Heart left ventricle (tissue), 16 donors: ENCODE measurements around the gene MRPS14. TPM values are rescaled to one million over a fixed set of nuclear protein-coding genes. Genes with fewer than 3 reads are reported as not detected.

Experiments
- ATAC-seq, 4 donors: fragments of 200-7000 bp; cut with Tn5 transposase; one replicate each; pipeline ENCODE4 v1.9.1; 2020 to 2022; ENCODE audit warnings: moderate library complexity in 4 of 4, mild to moderate bottlenecking in 3 of 4, moderate number of reproducible peaks in 1 of 4
- DNase-seq, 5 donors: peaks; one replicate each; pipeline ENCODE4 v3.0.0-alpha.2; 2020
- H3K27ac ChIP-seq, 12 donors: fragments of 200-600 bp; sonication (generic) in 4 of 12; one replicate each; pipeline versions ENCODE4 v1.5.0 to v1.8.0; 2016 to 2022; ENCODE audit warnings: mild to moderate bottlenecking in 2 of 12
- H3K27me3 ChIP-seq, 9 donors: fragments of 200-600 bp; sonication (generic) in 2 of 9; one replicate each; pipeline versions ENCODE4 v1.5.1 to v1.8.0; 2016 to 2022; ENCODE audit warnings: mild to moderate bottlenecking in 3 of 9
- H3K36me3 ChIP-seq, 9 donors: fragments of 200-600 bp; sonication (generic) in 2 of 9; one replicate each; pipeline versions ENCODE4 v1.5.0 to v1.8.0; 2018 to 2022; ENCODE audit warnings: mild to moderate bottlenecking in 2 of 9
- H3K4me1 ChIP-seq, 12 donors: fragments of 200-600 bp; sonication (generic) in 4 of 12; one replicate each; pipeline versions ENCODE4 v1.5.0 to v1.8.0; 2016 to 2022; ENCODE audit warnings: mild to moderate bottlenecking in 3 of 12
- H3K4me3 ChIP-seq, 12 donors: fragments of 200-600 bp; sonication (generic) in 4 of 12; one replicate each; pipeline versions ENCODE4 v1.5.0 to v1.8.0; 2017 to 2022; ENCODE audit warnings: mild to moderate bottlenecking in 9 of 12, moderate library complexity in 4 of 12
- H3K9me3 ChIP-seq, 12 donors: fragments of 200-600 bp; sonication (generic) in 4 of 12; one replicate each; pipeline versions ENCODE4 v1.5.0 to v1.8.0; 2016 to 2022; ENCODE audit warnings: mild to moderate bottlenecking in 1 of 12
- POLR2A ChIP-seq, 2 donors: fragments of 450-650 bp; IDR thresholded peaks; one replicate each; pipeline ENCODE4 v1.6.1; 2017; ENCODE audit warnings: antibody characterized with exemption in 2 of 2, mild to moderate bottlenecking in 2 of 2, moderate library complexity in 2 of 2
- WGBS, 4 donors: extraction: QIAGEN DNeasy Blood & Tissue Kit in 2 of 4; methylation state at CpG; one replicate each; pipeline versions ENCODE4 v1.1.5 to v1.1.7; 2013 to 2018; 5-methylcytosine and 5-hydroxymethylcytosine counted together
- intact Hi-C, 10 donors: fragments of 100-400 bp; cut with DNase I; formaldehyde crosslinking; loops; one replicate each; pipeline versions ENCODE4 v1.11.1 to v1.14.2; 2022
- polyA plus RNA-seq, 2 donors: library from polyadenylated mRNA; stranded (reverse); fragments of 200-250 nt; gene quantifications; one replicate each; pipeline ENCODE4 v1.2.3, GENCODE V29; 2013
- total RNA-seq, 9 donors: library from RNA; depleted of rRNA in 2 of 9; stranded (reverse); fragments of >200 nt in 2 of 9; fragmentation: NEBNext Ultra II Directional in 3 of 9; extraction: Animal tissue kit (Norgen Biotek cat#: 25700) in 3 of 9; gene quantifications; one replicate each; pipeline versions ENCODE4 v1.1.0 to v1.2.4, GENCODE V29; 2016 to 2023
- TF ChIP-seq, protein P1 (sequence below), 12 donors: fragments of 200-600 bp; sonication (generic) in 4 of 12; IDR thresholded peaks; one replicate each; pipeline versions ENCODE4 v1.5.0 to v1.8.0; 2018 to 2022; ENCODE audit warnings: antibody characterized with exemption in 12 of 12, mild to moderate bottlenecking in 5 of 12
- donor health status: ischemic (EF 13 %, LVEDD 7.1; RV severe dilation, severe dysfunction).
- donor health status: healthy with polysubstance abuse.
- donor health status: DM: no; HTN: yes; CAD: no.
- donor health status: DM: no; HTN: no; CAD: no.
- donor health status: ischemic (EF 25% LVEDD 6.9; RV normal size, moderate dysfunction).
- donor health status: ischemic (EF 25% LVEDD 5.7; RV mildly dilated, moderate dysfunction).
- donor health status: healthy.
- donor health status: DM: yes; HTN: yes; CAD: no.
- donor health status: ischemic (EF 35%, LVEDD 5.7; RV mildly dilated, moderate dysfunction).
- donor health status: nonischemic (EF 11% LVEDD 7.7; RV severe dilation, severe dysfunction).
- donor health status: DM: yes; HTN: yes; CAD: no.
- donor health status: PGD.
- donor health status: ischemic (EF 29% LVEDD 5.4; RV normal size, mild dysfunction).
- donor health status: nonischemic (EF 23%, LVEDD 6.1; RV moderate dilation, normal function).

The MRPS14 gene
- total and polyA plus RNA-seq, 11 donors: 12.4 to 27.0 (median 22.7) TPM

DNA sequence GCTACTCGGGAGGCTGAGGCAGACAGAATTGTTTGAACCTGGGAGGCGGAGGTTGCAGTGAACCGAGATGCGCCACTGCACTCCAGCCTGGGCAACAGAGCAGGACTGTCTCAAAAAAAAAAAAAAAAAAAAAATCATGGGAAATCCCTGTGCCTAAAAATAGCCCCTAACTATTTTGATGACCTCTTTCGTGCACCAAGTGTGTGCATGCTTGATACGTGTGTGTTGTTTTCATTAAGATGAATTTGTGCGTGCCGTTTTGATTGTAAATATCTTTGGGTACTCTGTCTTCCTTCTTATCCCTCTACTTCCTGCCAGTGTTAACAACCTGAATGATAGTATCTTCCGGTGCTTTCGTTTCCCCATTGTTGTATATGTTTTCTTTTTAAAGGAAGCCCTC, 13.7 kb downstream of the MRPS14 start:
- WGBS, 4 donors: 34 to 46% (median 39%) methylated on average over 10 of the region's 10 CpGs
- TF ChIP-seq, protein P1, sequence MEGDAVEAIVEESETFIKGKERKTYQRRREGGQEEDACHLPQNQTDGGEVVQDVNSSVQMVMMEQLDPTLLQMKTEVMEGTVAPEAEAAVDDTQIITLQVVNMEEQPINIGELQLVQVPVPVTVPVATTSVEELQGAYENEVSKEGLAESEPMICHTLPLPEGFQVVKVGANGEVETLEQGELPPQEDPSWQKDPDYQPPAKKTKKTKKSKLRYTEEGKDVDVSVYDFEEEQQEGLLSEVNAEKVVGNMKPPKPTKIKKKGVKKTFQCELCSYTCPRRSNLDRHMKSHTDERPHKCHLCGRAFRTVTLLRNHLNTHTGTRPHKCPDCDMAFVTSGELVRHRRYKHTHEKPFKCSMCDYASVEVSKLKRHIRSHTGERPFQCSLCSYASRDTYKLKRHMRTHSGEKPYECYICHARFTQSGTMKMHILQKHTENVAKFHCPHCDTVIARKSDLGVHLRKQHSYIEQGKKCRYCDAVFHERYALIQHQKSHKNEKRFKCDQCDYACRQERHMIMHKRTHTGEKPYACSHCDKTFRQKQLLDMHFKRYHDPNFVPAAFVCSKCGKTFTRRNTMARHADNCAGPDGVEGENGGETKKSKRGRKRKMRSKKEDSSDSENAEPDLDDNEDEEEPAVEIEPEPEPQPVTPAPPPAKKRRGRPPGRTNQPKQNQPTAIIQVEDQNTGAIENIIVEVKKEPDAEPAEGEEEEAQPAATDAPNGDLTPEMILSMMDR (IDR thresholded peaks at IDR 0.05): no peak
- no peak for TF ChIP-seq POLR2A (IDR thresholded peaks at IDR 0.05)
- Histone ChIP-seq H3K36me3 (peaks cover 2 to 100% (median 93%) of the 10 kb centered on the region in 9 donors), H3K27me3 (no peaks in the 10 kb centered on the region), H3K4me1 (peaks cover 0 to 8% (median 1%) of the 10 kb centered on the region in 12 donors), H3K9me3 (no peaks in the 10 kb centered on the region), H3K27ac (no peak overlapping the region), H3K4me3 (no peak overlapping the region)
- DNase-seq (no peak), ATAC-seq (peak in 1 of 4 donors; percentile 30)
- intact Hi-C loops: no loop called here

DNA sequence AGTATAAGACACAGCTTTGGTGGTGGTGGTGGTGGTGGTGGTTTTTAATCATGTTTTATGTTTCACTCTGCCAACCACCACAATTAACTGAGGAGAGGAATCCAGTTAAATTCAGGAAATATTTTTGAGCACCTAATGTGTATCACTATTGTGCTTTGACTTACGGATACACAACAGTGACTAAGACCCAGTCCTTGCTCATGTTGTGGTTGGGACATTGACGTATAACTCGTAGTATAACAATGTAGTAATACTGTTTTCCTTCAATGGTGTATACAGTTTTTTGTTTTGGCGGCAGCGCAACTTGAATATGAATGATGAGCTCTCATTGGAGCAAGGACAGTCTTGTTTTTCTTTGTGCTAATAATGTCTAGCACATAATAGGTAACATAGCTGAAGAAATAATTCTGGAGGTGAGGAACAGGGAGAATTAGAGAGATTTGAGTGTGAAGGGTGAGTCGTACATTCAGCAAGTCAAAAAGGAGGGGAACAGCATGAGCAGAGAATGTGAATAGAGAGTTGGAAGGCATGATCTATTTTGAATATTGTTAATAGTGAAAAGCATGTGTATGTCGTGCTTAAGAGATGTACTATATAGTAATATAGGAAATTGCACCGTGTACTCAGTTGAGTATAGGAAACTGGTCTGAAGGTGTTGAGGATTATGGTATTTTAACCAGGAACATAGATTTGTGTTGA, 18.0 kb downstream of the MRPS14 start:
- DNase-seq (no peak), ATAC-seq (no peak)
- peaks cover 0 to 58% (median 50%) of the 10 kb centered on the region in 9 donors for H3K36me3 ChIP-seq
- WGBS, 4 donors: 90 to 93% (median 92%) methylated on average over 8 of the region's 8 CpGs
- TF ChIP-seq POLR2A (IDR thresholded peaks at IDR 0.05): no peak
- TF ChIP-seq, protein P1 (IDR thresholded peaks at IDR 0.05): no peak
- no peaks in the 10 kb centered on the region for H3K27me3 ChIP-seq
- intact Hi-C loops: no loop called here
- no peaks in the 10 kb centered on the region for H3K9me3 ChIP-seq
- no peak overlapping the region for H3K27ac ChIP-seq
- peaks cover 0 to 42% (median 19%) of the 10 kb centered on the region in 12 donors for H3K4me1 ChIP-seq
- no peak overlapping the region for H3K4me3 ChIP-seq

DNA sequence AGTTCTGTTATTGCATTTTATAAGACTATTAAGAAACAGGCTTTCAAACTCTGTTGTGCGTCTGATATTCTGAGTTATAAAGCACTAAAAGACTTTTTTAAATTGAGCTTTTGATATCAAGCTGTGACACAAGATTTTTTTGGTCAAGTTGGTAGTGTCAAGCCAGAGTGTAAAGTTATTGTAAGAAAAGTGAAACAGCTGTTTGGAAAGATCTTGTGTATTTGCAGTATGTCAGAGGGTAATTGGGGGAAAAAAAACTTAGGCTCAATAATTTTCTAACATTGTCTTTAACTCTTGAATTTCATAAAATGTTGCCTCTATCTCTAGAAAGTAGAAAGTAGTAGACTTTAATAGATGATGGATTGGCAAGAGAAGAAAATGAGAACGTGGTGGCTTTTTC, 19.7 kb downstream of the MRPS14 start:
- H3K4me3 ChIP-seq: no peak overlapping the region
- intact Hi-C loops: no loop called here
- no peak for DNase-seq
- peaks cover 0 to 41% (median 33%) of the 10 kb centered on the region in 9 donors for H3K36me3 ChIP-seq
- 67 to 80% (median 73%) methylated on average over 2 of the region's 2 CpGs for WGBS, 4 donors
- no peak overlapping the region for H3K27ac ChIP-seq
- H3K27me3 ChIP-seq: no peaks in the 10 kb centered on the region
- peaks cover 0 to 48% (median 14%) of the 10 kb centered on the region in 12 donors for H3K4me1 ChIP-seq
- ATAC-seq: no peak
- no peaks in the 10 kb centered on the region for H3K9me3 ChIP-seq
- TF ChIP-seq, protein P1 (IDR thresholded peaks at IDR 0.05): no peak
- no peak for TF ChIP-seq POLR2A (IDR thresholded peaks at IDR 0.05)

DNA sequence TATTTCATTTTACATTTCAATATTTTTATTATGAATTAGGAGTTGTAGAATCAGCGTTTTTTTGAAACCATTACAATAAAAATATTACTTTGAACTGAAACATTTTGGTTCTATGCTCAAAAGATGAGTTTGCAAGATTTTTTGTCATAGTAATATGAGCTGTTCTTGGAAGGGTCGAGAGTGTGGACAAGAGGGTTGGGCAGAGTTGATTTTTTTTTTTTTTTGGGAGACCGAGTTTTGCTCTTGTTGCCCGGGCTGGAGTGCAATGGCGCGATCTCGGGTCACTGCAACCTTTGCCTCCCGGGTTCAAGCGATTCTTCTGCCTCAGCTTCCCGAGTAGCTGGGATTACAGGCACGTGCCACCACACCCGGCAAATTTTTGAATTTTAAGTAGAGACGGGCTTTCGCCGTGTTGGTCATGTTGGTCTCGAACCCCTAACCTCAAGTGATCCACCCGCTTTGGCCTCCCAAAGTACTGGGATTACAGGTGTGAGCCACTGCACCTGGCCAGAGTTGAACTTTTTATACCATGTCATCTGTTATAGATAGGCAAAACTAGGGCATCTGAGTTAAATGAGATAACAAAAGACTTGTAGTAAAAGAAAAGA, 20.2 kb downstream of the MRPS14 start:
- intact Hi-C loops: no loop called here
- TF ChIP-seq, protein P1 (IDR thresholded peaks at IDR 0.05): no peak
- no peak for TF ChIP-seq POLR2A (IDR thresholded peaks at IDR 0.05)
- no peak overlapping the region for H3K27ac ChIP-seq

More for the DNA sequence above, 20.2 kb downstream of the MRPS14 start:
- H3K4me3 ChIP-seq: no peak overlapping the region
- ATAC-seq (no peak), DNase-seq (no peak)
- 85 to 93% (median 92%) methylated on average over 17 of the region's 17 CpGs for WGBS, 4 donors
- no peaks in the 10 kb centered on the region for H3K27me3 ChIP-seq
- H3K9me3 ChIP-seq: no peaks in the 10 kb centered on the region
- H3K4me1 ChIP-seq: peaks cover 0 to 53% (median 14%) of the 10 kb centered on the region in 12 donors
- H3K36me3 ChIP-seq: peaks cover 0 to 36% (median 28%) of the 10 kb centered on the region in 9 donors
